OCI-LY3 (cell line): ENCODE results near the gene CHERP.
"Not testable (repeated sequence)": the region's sequence is repeated elsewhere in the genome, so short reads cannot be mapped to it uniquely, and the experiment has no call there.

Source experiments
- H2AFZ ChIP-seq: fragments of 200-600, 300-600 bp; shearing (Covaris generic); 2 replicates; pipeline ENCODE4 v1.6.0; 2014; ENCODE audit warnings: antibody characterized with exemption, low read depth, low read length
- H3K27ac ChIP-seq: fragments of 200-600, 300-600 bp; sonication (generic); 2 replicates; pipeline ENCODE4 v1.5.1; 2014; ENCODE audit warnings: mild to moderate bottlenecking, low read length, moderate library complexity, mixed read lengths
- H3K27me3 ChIP-seq: fragments of 200-600, 300-600 bp; sonication (generic); 2 replicates; pipeline ENCODE4 v1.6.1; 2014; ENCODE audit warnings: low read depth, low read length, mixed read lengths
- H3K36me3 ChIP-seq: fragments of 200-600, 300-600 bp; sonication (generic); replicated peaks from 2 replicates; pipeline ENCODE3; 2014; ENCODE audit warnings: low read depth, low read length, mixed read lengths
- H3K4me1 ChIP-seq: fragments of 300-600, 200-600 bp; sonication (generic); 2 replicates; pipeline ENCODE4 v1.6.1; 2014; ENCODE audit warnings: low read length, mixed read lengths
- H3K4me2 ChIP-seq: fragments of 200-600, 300-600 bp; sonication (generic); 2 replicates; pipeline ENCODE4 v1.6.1; 2014; ENCODE audit warnings: low read length, mixed read lengths
- H3K4me3 ChIP-seq: fragments of 300-600, 200-600 bp; sonication (generic); 2 replicates; pipeline ENCODE4 v1.5.1; 2014; ENCODE audit warnings: antibody characterized with exemption, mild to moderate bottlenecking, low read length, moderate library complexity
- H3K79me2 ChIP-seq: fragments of 300-600, 200-600 bp; shearing (Covaris generic); 2 replicates; pipeline ENCODE4 v1.6.1; 2014; ENCODE audit warnings: mild to moderate bottlenecking, low read length, mixed read lengths
- H3K9ac ChIP-seq: fragments of 300-600, 200-600 bp; shearing (Covaris generic); 2 replicates; pipeline ENCODE4 v1.6.0; 2014; ENCODE audit warnings: mild to moderate bottlenecking, low read length, moderate library complexity
- H3K9me3 ChIP-seq: fragments of 200-600, 300-600 bp; shearing (Covaris generic); 2 replicates; pipeline ENCODE4 v1.6.1; 2014; ENCODE audit warnings: low read length, mixed read lengths; ENCODE audit not compliant: insufficient read depth
- H4K20me1 ChIP-seq: fragments of 200-600, 300-600 bp; sonication (generic); 2 replicates; pipeline ENCODE4 v1.6.1; 2016; ENCODE audit warnings: low read length, mixed read lengths; ENCODE audit not compliant: insufficient read depth
- EZH2phosphoT487 ChIP-seq: fragments of 200-600 bp; shearing (Covaris generic); IDR thresholded peaks from 2 replicates; pipeline ENCODE4 v1.6.1; 2018; ENCODE audit warnings: antibody characterized with exemption, mixed run types, low read depth
- TF ChIP-seq, protein P1 (sequence below): fragments of 200-600, 300-600 bp; sonication (generic); IDR thresholded peaks from 2 replicates; pipeline ENCODE4 v1.5.1; 2014; ENCODE audit warnings: antibody characterized with exemption, low read length, low read depth

Gene CHERP

DNA sequence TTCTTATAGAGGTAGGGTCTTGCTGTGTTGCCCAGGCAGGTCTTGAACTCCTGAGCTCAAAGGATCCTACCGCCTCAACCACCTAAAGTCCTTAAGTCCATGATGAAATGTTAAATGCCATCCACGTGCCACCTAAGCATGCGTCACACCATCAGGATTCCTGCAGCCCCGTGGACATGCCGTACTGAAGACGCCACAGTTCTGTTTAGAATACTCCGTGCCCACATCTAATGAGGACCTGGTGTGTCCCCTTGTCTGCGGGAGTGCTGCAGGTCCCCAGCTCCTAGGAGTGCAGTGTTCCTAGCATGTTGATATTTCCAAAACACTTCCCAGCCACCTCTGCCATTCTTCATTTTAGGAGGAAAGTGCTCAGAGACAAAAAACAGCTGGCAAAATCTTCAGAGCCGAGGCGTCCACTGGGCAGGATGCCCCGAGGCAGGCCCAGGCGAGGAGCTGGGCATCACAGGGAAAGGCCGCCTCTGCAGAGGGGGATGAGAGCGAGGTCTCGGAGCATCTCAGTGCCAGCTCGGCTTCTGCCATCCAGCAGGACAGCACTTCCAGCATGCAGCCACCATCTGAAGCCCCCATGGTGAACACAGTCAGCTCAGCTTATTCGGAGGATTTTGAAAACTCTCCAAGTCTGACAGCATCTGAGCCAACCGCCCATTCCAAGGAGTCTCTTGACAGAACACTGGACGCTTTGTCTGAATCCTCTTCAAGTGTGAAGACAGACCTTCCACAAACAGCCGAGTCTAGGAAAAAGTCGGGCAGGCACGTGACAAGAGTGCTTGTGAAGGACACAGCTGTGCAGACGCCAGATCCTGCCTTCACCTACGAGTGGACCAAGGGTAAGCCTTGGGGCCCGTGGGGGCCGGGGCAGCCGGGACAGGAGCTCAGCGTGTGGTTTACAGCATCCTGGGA is 32.8 kb downstream of the CHERP start:
- Histone ChIP-seq H3K36me3 (peaks cover 3% of the 10 kb centered on the region), H3K27me3 (no peaks in the 10 kb centered on the region), H3K9ac (no peak overlapping the region), H3K79me2 (no peaks in the 10 kb centered on the region), H3K27ac (no peak overlapping the region), H4K20me1 (no peaks in the 10 kb centered on the region), H2AFZ (no peak overlapping the region), H3K4me1 (no peaks in the 10 kb centered on the region), H3K9me3 (no peaks in the 10 kb centered on the region), H3K4me2 (no peak overlapping the region), H3K4me3 (no peak overlapping the region)
- TF ChIP-seq EZH2phosphoT487: no peak
- TF ChIP-seq, protein P1, sequence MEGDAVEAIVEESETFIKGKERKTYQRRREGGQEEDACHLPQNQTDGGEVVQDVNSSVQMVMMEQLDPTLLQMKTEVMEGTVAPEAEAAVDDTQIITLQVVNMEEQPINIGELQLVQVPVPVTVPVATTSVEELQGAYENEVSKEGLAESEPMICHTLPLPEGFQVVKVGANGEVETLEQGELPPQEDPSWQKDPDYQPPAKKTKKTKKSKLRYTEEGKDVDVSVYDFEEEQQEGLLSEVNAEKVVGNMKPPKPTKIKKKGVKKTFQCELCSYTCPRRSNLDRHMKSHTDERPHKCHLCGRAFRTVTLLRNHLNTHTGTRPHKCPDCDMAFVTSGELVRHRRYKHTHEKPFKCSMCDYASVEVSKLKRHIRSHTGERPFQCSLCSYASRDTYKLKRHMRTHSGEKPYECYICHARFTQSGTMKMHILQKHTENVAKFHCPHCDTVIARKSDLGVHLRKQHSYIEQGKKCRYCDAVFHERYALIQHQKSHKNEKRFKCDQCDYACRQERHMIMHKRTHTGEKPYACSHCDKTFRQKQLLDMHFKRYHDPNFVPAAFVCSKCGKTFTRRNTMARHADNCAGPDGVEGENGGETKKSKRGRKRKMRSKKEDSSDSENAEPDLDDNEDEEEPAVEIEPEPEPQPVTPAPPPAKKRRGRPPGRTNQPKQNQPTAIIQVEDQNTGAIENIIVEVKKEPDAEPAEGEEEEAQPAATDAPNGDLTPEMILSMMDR: no peak

- H3K36me3 ChIP-seq: peaks cover 3% of the 10 kb centered on the region
These were observed 33.7 kb downstream of the CHERP start for GRCh38 chr19:16508546-16508945.

GRCh38 chr19:16506961-16507360 is 35.3 kb downstream of the CHERP start:
- Histone ChIP-seq H3K36me3 (peaks cover 11% of the 10 kb centered on the region), H3K27ac (no peak overlapping the region), H4K20me1 (no peaks in the 10 kb centered on the region), H3K4me1 (no peaks in the 10 kb centered on the region), H3K9me3 (no peaks in the 10 kb centered on the region), H3K9ac (no peak overlapping the region), H3K27me3 (no peaks in the 10 kb centered on the region), H3K4me3 (no peak overlapping the region), H3K4me2 (no peak overlapping the region), H3K79me2 (no peaks in the 10 kb centered on the region), H2AFZ (no peak overlapping the region)
- no peak for TF ChIP-seq EZH2phosphoT487
- TF ChIP-seq, protein P1: no peak

More at GRCh38 chr19:16508546-16508945, 33.7 kb downstream of the CHERP start:
- H2AFZ ChIP-seq: no peak overlapping the region
- H3K9me3 ChIP-seq: no peaks in the 10 kb centered on the region
- no peak overlapping the region for H3K9ac ChIP-seq
- H3K79me2 ChIP-seq: no peaks in the 10 kb centered on the region
- no peaks in the 10 kb centered on the region for H3K27me3 ChIP-seq
- H3K27ac ChIP-seq: no peak overlapping the region
- no peak for TF ChIP-seq EZH2phosphoT487
- TF ChIP-seq, protein P1: no peak
- no peak overlapping the region for H3K4me2 ChIP-seq
- no peak overlapping the region for H3K4me3 ChIP-seq
- H3K4me1 ChIP-seq: no peaks in the 10 kb centered on the region
- no peaks in the 10 kb centered on the region for H4K20me1 ChIP-seq

DNA sequence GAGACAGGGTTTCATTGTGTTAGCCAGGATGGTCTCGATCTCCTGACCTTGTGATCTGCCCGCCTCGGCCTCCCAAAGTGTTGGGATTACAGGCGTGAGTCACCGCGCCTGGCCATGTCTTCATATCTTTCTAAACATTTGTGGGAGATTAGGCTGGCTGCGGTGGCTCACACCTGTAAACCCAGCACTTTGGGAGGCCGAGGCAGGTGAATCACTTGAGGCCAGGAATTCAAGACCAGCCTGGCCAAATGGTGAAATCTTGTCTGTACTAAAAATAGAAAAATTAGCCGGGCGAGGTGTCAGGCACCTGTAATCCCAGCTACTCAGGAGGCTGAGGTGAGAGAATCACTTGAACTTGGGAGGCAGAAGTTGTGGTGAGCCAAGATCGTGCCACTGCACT is 36.1 kb downstream of the CHERP start:
- not testable (repeated sequence) for H3K27ac ChIP-seq

More for the DNA sequence above, 36.1 kb downstream of the CHERP start:
- H3K4me3 ChIP-seq, H4K20me1 ChIP-seq, H2AFZ ChIP-seq, H3K9ac ChIP-seq, H3K9me3 ChIP-seq, H3K4me1 ChIP-seq, H3K27me3 ChIP-seq, H3K79me2 ChIP-seq, H3K4me2 ChIP-seq: not testable (repeated sequence)
- peaks cover 11% of the 10 kb centered on the region for H3K36me3 ChIP-seq
